ENCODE data around the gene WDR38. TPM values are rescaled to one million over a fixed set of nuclear protein-coding genes. Genes with fewer than 3 reads are reported as not detected.
A peak's percentile ranks its signal among the peaks of the same experiment; 100 is the strongest.

Gene WDR38
- total and polyA plus RNA-seq, 2 of the 13 experiments (the other 11 are each of a cell fraction or from before 2014, with no cell fraction given): not detected

- TF ChIP-seq GLMP (CRISPR knock-in tag; IDR thresholded peaks at IDR 0.05; ENCODE audit: borderline replicate concordance) (no peak), SP5 (CRISPR knock-in tag; IDR thresholded peaks at IDR 0.05; ENCODE audit: borderline replicate concordance, low read depth) (peak; percentile 95), AHR (CRISPR knock-in tag; IDR thresholded peaks at IDR 0.05) (peak; percentile 98), ZNF383 (CRISPR knock-in tag; IDR thresholded peaks at IDR 0.05; ENCODE audit: borderline replicate concordance) (no peak), ZNF546 (CRISPR knock-in tag; conservative IDR thresholded peaks at IDR 0.05) (peak; percentile 95), ZNF136 (CRISPR knock-in tag; IDR thresholded peaks at IDR 0.05; ENCODE audit: low read depth) (no peak), SALL2 (CRISPR knock-in tag; IDR thresholded peaks at IDR 0.05) (peak; percentile 94), ATF1 (CRISPR knock-in tag; IDR thresholded peaks at IDR 0.05) (no peak), CENPT (CRISPR knock-in tag; IDR thresholded peaks at IDR 0.05; ENCODE audit: low read depth) (peak; percentile 78), ZNF180 (CRISPR knock-in tag; IDR thresholded peaks at IDR 0.05; ENCODE audit: borderline replicate concordance, low read depth) (peak; percentile 53; the same call in 1 of the 2 replicates), MED1 (CRISPR knock-in tag; IDR thresholded peaks at IDR 0.05) (peak; percentile 62; the same call in 1 of the 2 replicates), ARID3A (IDR thresholded peaks at IDR 0.05; ENCODE audit: low read depth, low read length) (no peak), ZNF512B (CRISPR knock-in tag; IDR thresholded peaks at IDR 0.05; ENCODE audit: borderline replicate concordance) (no peak), RARG (CRISPR knock-in tag; IDR thresholded peaks at IDR 0.05; ENCODE audit: low read depth) (no peak), ETV5 (CRISPR knock-in tag; IDR thresholded peaks at IDR 0.05; ENCODE audit: borderline replicate concordance) (peak; percentile 35; the same call in 1 of the 2 replicates), ZMYM2 (CRISPR knock-in tag; IDR thresholded peaks at IDR 0.05) (0 out of 2 replicates have a peak, but pooled peaks have one; percentile 36), ZNF703 (CRISPR knock-in tag; IDR thresholded peaks at IDR 0.05; ENCODE audit: borderline replicate concordance) (peak; percentile 90; the same call in 1 of the 2 replicates), HBP1 (CRISPR knock-in tag; IDR thresholded peaks at IDR 0.05; ENCODE audit: low read depth) (peak; percentile 85), ZNF790 (CRISPR knock-in tag; IDR thresholded peaks at IDR 0.05; ENCODE audit: borderline replicate concordance) (peak; percentile 88), ZZZ3 (CRISPR knock-in tag; IDR thresholded peaks at IDR 0.05; ENCODE audit: borderline replicate concordance) (peak; percentile 93; the same call in 1 of the 2 replicates), ZNF3 (CRISPR knock-in tag; IDR thresholded peaks at IDR 0.05) (no peak), ZNF720 (CRISPR knock-in tag; IDR thresholded peaks at IDR 0.05) (no peak), RFXANK (CRISPR knock-in tag; IDR thresholded peaks at IDR 0.05) (no peak)
Observed at GRCh38 chr9:124861342-124862229, 8.3 kb downstream of the WDR38 start, which contains the start of the genes ARPC5L and RPL35 (continued).
